Suprapubic skin (tissue), 4 donors: ENCODE results near the gene PADI4. TPM values are rescaled to one million over a fixed set of nuclear protein-coding genes. Genes with fewer than 3 reads are reported as not detected.
A peak's percentile ranks its signal among the peaks of the same experiment; 100 is the strongest.

Experiments
- DNase-seq, 2 donors: peaks; one replicate each; pipeline ENCODE4 v3.0.0-alpha.2; 2019; ENCODE audit warnings: low spot score in 2 of 2
- H3K27ac ChIP-seq: fragments of 200-600 bp; sonication (generic); one replicate; pipeline ENCODE4 v1.5.1; 2019
- H3K27me3 ChIP-seq: fragments of 200-600 bp; sonication (generic); one replicate; pipeline ENCODE4 v1.5.1; 2019
- H3K36me3 ChIP-seq: fragments of 200-600 bp; sonication (generic); one replicate; pipeline ENCODE4 v1.5.1; 2019
- H3K4me1 ChIP-seq: fragments of 200-600 bp; sonication (generic); one replicate; pipeline ENCODE4 v1.5.1; 2019
- H3K4me3 ChIP-seq: fragments of 200-600 bp; sonication (generic); one replicate; pipeline ENCODE4 v1.5.1; 2019; ENCODE audit warnings: mild to moderate bottlenecking
- H3K9me3 ChIP-seq: fragments of 200-600 bp; sonication (generic); one replicate; pipeline ENCODE4 v1.5.1; 2019
- CTCF ChIP-seq, 2 donors: fragments of 200-600 bp in 1 of 2; fragments of 450-650 bp in 1 of 2; sonication (generic) in 1 of 2; IDR thresholded peaks; one replicate each; pipeline ENCODE4 v1.5.1; 2016 to 2019; ENCODE audit warnings: antibody characterized with exemption in 2 of 2, mild to moderate bottlenecking in 1 of 2, moderate library complexity in 1 of 2
- EP300 ChIP-seq: sonication (generic); formaldehyde crosslinking; IDR thresholded peaks from one replicate; pipeline ENCODE4 v1.6.1; 2017; ENCODE audit warnings: antibody characterized with exemption
- POLR2A ChIP-seq, 2 donors: fragments of 450-650 bp; IDR thresholded peaks; one replicate each; pipeline ENCODE4 v1.6.1; 2017; ENCODE audit warnings: antibody characterized with exemption in 2 of 2, mild to moderate bottlenecking in 2 of 2, moderate library complexity in 2 of 2
- POLR2AphosphoS5 ChIP-seq, 3 donors: sonication (generic); formaldehyde crosslinking; IDR thresholded peaks; one replicate each; pipeline ENCODE4 v1.6.1; 2017; ENCODE audit warnings: antibody characterized with exemption in 3 of 3
- WGBS: methylation state at CpG from one replicate; pipeline ENCODE4 v1.1.5; 2018; 5-methylcytosine and 5-hydroxymethylcytosine counted together
- total RNA-seq, 4 donors: library from RNA; depleted of rRNA; stranded (reverse); fragments of >200 nt; gene quantifications; one replicate each; pipeline ENCODE4 v1.1.0, GENCODE V29; 2016

PADI4 gene
- total RNA-seq, 4 donors from 2014 or later = 0.57 to 0.81 (median 0.73) TPM; not detected in 1

- Histone ChIP-seq H3K4me3 (no peak overlapping the region), H3K4me1 (no peaks in the 10 kb centered on the region), H3K9me3 (no peaks in the 10 kb centered on the region), H3K27me3 (peaks cover 15% of the 10 kb centered on the region), H3K36me3 (no peaks in the 10 kb centered on the region), H3K27ac (no peak overlapping the region)
- no peak for DNase-seq
- TF ChIP-seq CTCF (IDR thresholded peaks at IDR 0.05) (no peak), POLR2AphosphoS5 (IDR thresholded peaks at IDR 0.05) (no peak), EP300 (no peak), POLR2A (IDR thresholded peaks at IDR 0.05) (no peak)
- 84% methylated on average over 10 of the region's 12 CpGs for whole genome bisulfite sequencing
Measured at GRCh38 chr1:17363351-17363750, 55.4 kb downstream of the PADI4 start.

- Histone ChIP-seq H3K27me3 (peaks cover 14% of the 10 kb centered on the region), H3K4me3 (no peak overlapping the region), H3K36me3 (no peaks in the 10 kb centered on the region), H3K27ac (no peak overlapping the region), H3K9me3 (no peaks in the 10 kb centered on the region), H3K4me1 (no peaks in the 10 kb centered on the region)
- no peak for TF ChIP-seq EP300
- no peak for TF ChIP-seq POLR2A (IDR thresholded peaks at IDR 0.05)
- TF ChIP-seq CTCF (IDR thresholded peaks at IDR 0.05) = no peak
- no peak for TF ChIP-seq POLR2AphosphoS5 (IDR thresholded peaks at IDR 0.05)
- WGBS = 81% methylated on average over 4 of the region's 4 CpGs
- no peak for DNase-seq
Measured at GRCh38 chr1:17363771-17364170, 55.8 kb downstream of the PADI4 start.

GRCh38 chr1:17365293-17365692, 57.3 kb downstream of the PADI4 start:
- 48% methylated on average over 3 of the region's 3 CpGs for WGBS
- no peaks in the 10 kb centered on the region for H3K36me3 ChIP-seq
- no peak for DNase-seq
- H3K4me1 ChIP-seq = no peaks in the 10 kb centered on the region
- H3K27ac ChIP-seq = no peak overlapping the region
- H3K9me3 ChIP-seq = no peaks in the 10 kb centered on the region
- TF ChIP-seq POLR2A (IDR thresholded peaks at IDR 0.05) = no peak
- H3K27me3 ChIP-seq = peaks cover 17% of the 10 kb centered on the region
- no peak overlapping the region for H3K4me3 ChIP-seq

GRCh38 chr1:17369466-17369865, 61.5 kb downstream of the PADI4 start:
- H3K27me3 ChIP-seq = peaks cover 20% of the 10 kb centered on the region
- H3K4me1 ChIP-seq = no peaks in the 10 kb centered on the region
- WGBS = 40% methylated on average over 7 of the region's 9 CpGs
- no peak for DNase-seq
- H3K36me3 ChIP-seq = no peaks in the 10 kb centered on the region
- H3K4me3 ChIP-seq = no peak overlapping the region
- no peak for TF ChIP-seq EP300
- no peak for TF ChIP-seq POLR2A (IDR thresholded peaks at IDR 0.05)
- TF ChIP-seq POLR2AphosphoS5 (IDR thresholded peaks at IDR 0.05) = no peak
- TF ChIP-seq CTCF (IDR thresholded peaks at IDR 0.05) = no peak
- no peaks in the 10 kb centered on the region for H3K9me3 ChIP-seq
- no peak overlapping the region for H3K27ac ChIP-seq

GRCh38 chr1:17370618-17371017, 62.6 kb downstream of the PADI4 start:
- Histone ChIP-seq H3K4me1 (no peaks in the 10 kb centered on the region), H3K27ac (no peak overlapping the region), H3K9me3 (no peaks in the 10 kb centered on the region), H3K27me3 (peaks cover 26% of the 10 kb centered on the region), H3K4me3 (no peak overlapping the region), H3K36me3 (no peaks in the 10 kb centered on the region)
- 45% methylated on average over 2 of the region's 2 CpGs for WGBS
- no peak for TF ChIP-seq POLR2AphosphoS5 (IDR thresholded peaks at IDR 0.05)
- TF ChIP-seq EP300 = no peak
- peak in 1 of 2 donors; percentile 24 for TF ChIP-seq CTCF (IDR thresholded peaks at IDR 0.05)
- no peak for DNase-seq

GRCh38 chr1:17371896-17372295, 63.9 kb downstream of the PADI4 start, which contains the start of gene PADI6:
TSS of gene PADI6 (plus strand) at chr1:17372196. CDS start at chr1:17372246, 50 bp downstream.
- Histone ChIP-seq H3K27ac (no peak within 1 kb of the TSS), H3K9me3 (no peaks in the 10 kb centered on the region), H3K36me3 (no peaks in the 10 kb centered on the region), H3K27me3 (peaks cover 26% of the 10 kb centered on the region), H3K4me3 (no peak within 1 kb of the TSS), H3K4me1 (no peaks in the 10 kb centered on the region)
- no peak for DNase-seq
- 14% methylated on average over 1 of the region's 7 CpGs for WGBS
- TF ChIP-seq POLR2A (IDR thresholded peaks at IDR 0.05) (no peak), POLR2AphosphoS5 (IDR thresholded peaks at IDR 0.05) (no peak), CTCF (IDR thresholded peaks at IDR 0.05) (no peak), EP300 (no peak)
